PC-3 (cell line): ENCODE data around the gene SLC38A11. TPM values are rescaled to one million over a fixed set of nuclear protein-coding genes. Genes with fewer than 3 reads are reported as not detected.
A peak's percentile ranks its signal among the peaks of the same experiment; 100 is the strongest.
"Not testable (repeated sequence)": the region's sequence is repeated elsewhere in the genome, so short reads cannot be mapped to it uniquely, and the experiment has no call there.

Source experiments
- ATAC-seq: fragments of 200-7000 bp; cut with Tn5 transposase; 2 replicates; pipeline ENCODE4 v1.9.1; 2020; ENCODE audit warnings: mild to moderate bottlenecking, moderate library complexity
- BruUV-seq: library from RNA; stranded (reverse); fragments of 400-500 nt; replicated peaks from 2 replicates; lab custom pipeline; 2021; lab: Mats Ljungman, UMichigan
- CTCF ChIA-PET: fragments of 300-600 bp; sonication (Branson Sonifier 250); formaldehyde crosslinking; loops from one replicate; lab custom pipeline; 2022; ENCODE audit warnings: antibody characterized with exemption; lab: Charles Lee
- POLR2A ChIA-PET: fragments of 300-600 bp; sonication (Branson Sonifier 250); formaldehyde crosslinking; loops from one replicate; lab custom pipeline; 2022; ENCODE audit warnings: antibody characterized with exemption; ENCODE audit not compliant: unreplicated experiment; lab: Charles Lee
- DNase-seq: peaks from one replicate; pipeline ENCODE4 v3.0.0-alpha.2; 2015
- H2AFZ ChIP-seq: fragments of 300-600 bp; sonication (generic); 2 replicates; pipeline ENCODE4 v1.6.0; 2016; ENCODE audit warnings: antibody characterized with exemption, low read length
- H3F3A ChIP-seq: fragments of 300-600 bp; sonication (generic); one replicate; pipeline ENCODE4 v1.6.0; 2017; ENCODE audit warnings: antibody characterized with exemption, low read length, control low read depth, mild to moderate bottlenecking; ENCODE audit not compliant: unreplicated experiment
- H3K27ac ChIP-seq: fragments of 300-600 bp; sonication (generic); 2 replicates; pipeline ENCODE4 v1.5.1; 2016; ENCODE audit warnings: mild to moderate bottlenecking, low read length
- H3K27me3 ChIP-seq: fragments of 300-600 bp; sonication (generic); 2 replicates; pipeline ENCODE4 v1.6.1; 2016; ENCODE audit warnings: low read length, mixed read lengths
- H3K36me3 ChIP-seq: fragments of 300-600 bp; sonication (generic); 2 replicates; pipeline ENCODE4 v1.6.1; 2016; ENCODE audit warnings: low read depth, mixed run types, low read length, mixed read lengths
- H3K4me1 ChIP-seq: fragments of 300-600 bp; sonication (generic); 2 replicates; pipeline ENCODE4 v1.5.1; 2016; ENCODE audit warnings: low read length; ENCODE audit not compliant: insufficient read depth
- H3K4me2 ChIP-seq: fragments of 300-600 bp; sonication (generic); 2 replicates; pipeline ENCODE4 v1.6.0; 2016; ENCODE audit warnings: low read length
- H3K4me3 ChIP-seq: fragments of 300-600 bp; sonication (generic); 2 replicates; pipeline ENCODE4 v1.5.1; 2016; ENCODE audit warnings: mild to moderate bottlenecking, low read length, mixed read lengths
- H3K79me2 ChIP-seq: fragments of 300-600 bp; sonication (generic); 2 replicates; pipeline ENCODE4 v1.6.1; 2017; ENCODE audit warnings: low read length, mixed read lengths
- H3K9ac ChIP-seq: fragments of 300-600 bp; sonication (generic); 2 replicates; pipeline ENCODE4 v1.6.0; 2016; ENCODE audit warnings: mild to moderate bottlenecking, low read length
- H3K9me2 ChIP-seq: fragments of 300-600 bp; sonication (generic); replicated peaks from 2 replicates; pipeline ENCODE4 v1.6.1; 2016; ENCODE audit warnings: mixed run types, low read length, mixed read lengths
- H3K9me3 ChIP-seq: fragments of 300-600 bp; sonication (generic); 2 replicates; pipeline ENCODE4 v1.6.1; 2016; ENCODE audit warnings: low read length, mixed read lengths
- H4K20me1 ChIP-seq: fragments of 300-600 bp; sonication (generic); 2 replicates; pipeline ENCODE4 v1.6.1; 2016; ENCODE audit warnings: low read length, mixed read lengths
- CTCF ChIP-seq: fragments of 300-600 bp; sonication (generic); conservative IDR thresholded peaks from 2 replicates; pipeline ENCODE4 v1.5.1; 2017; ENCODE audit warnings: antibody characterized with exemption, low read depth, mild to moderate bottlenecking, low read length
- EZH2 ChIP-seq: fragments of 300-600 bp; sonication (generic); IDR thresholded peaks from one replicate; pipeline ENCODE4 v1.6.1; 2017; ENCODE audit warnings: antibody characterized with exemption, mild to moderate bottlenecking, low read length; ENCODE audit not compliant: unreplicated experiment
- EZH2phosphoT487 ChIP-seq: fragments of 300-600 bp; sonication (generic); IDR thresholded peaks from 2 replicates; pipeline ENCODE4 v1.6.1; 2018; ENCODE audit warnings: mild to moderate bottlenecking, antibody characterized with exemption, low read length, borderline replicate concordance
- intact Hi-C: fragments of 100-400 bp; cut with micrococcal nuclease; formaldehyde crosslinking; loops from 2 replicates; pipeline ENCODE4 v1.9.0; 2023
- total RNA-seq: library from RNA; depleted of rRNA; stranded (reverse); fragments of >200 nt; gene quantifications from 2 replicates; pipeline ENCODE4 v1.2.3, GENCODE V29; 2014

Gene SLC38A11
- total RNA-seq, 1 experiment from 2014 or later, result 0.36 TPM

DNA sequence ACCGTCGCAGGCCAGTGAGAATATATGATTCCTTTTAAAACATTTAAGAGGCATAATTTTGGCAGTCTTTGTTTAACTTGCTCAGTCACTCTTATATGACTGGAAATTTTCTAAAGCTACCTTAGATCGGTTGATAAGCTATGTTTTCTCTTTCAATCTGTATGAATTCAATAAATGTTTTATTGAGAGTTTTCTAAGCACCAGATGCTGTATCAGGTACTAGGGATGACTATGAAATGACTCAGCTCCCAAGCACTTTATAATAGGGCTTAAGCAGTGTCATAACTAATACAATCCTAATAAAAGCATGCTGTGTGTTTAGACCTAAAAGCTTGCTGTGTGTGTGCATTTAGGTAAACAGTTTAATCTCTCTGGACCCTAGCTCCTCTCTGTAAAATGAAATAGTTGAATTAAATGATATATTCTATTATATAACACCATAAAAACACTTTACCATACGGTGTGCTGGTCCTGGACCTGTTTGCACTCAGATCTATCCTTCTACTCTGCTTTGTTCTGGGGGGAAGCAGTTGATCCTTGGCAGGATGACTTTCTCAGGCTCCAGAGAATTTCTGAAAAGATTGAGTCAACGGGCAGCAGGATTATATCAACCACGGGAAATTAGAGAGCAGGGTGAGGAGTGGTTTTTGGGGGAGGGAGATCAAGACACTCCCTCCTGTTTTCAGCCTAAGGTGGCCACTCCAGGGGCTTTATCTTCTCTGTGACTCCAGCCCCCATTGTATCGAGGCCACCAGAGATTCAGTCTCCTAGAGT is 26.1 kb upstream of the SLC38A11 start:
- ATAC-seq, result peak; percentile 82
- TF ChIP-seq EZH2, result no peak
- no peak for TF ChIP-seq CTCF
- TF ChIP-seq EZH2phosphoT487, result no peak
- peak; percentile 90 for DNase-seq
- H3K4me2 ChIP-seq, result peak overlapping the region; percentile 71
- CTCF ChIA-PET, result interaction anchor here (1.0 kb wide), 1 partner anchor 139 kb away, joined by 4 read pairs; the partner anchor contains the start of gene COBLL1
- H3K4me1 ChIP-seq, result peaks cover 42% of the 10 kb centered on the region
- no peaks in the 10 kb centered on the region for H3K79me2 ChIP-seq
- BruUV-seq, result no TSS peak
- intact Hi-C loops, result loop anchor here (1.0 to 5.0 kb wide), 3 partner anchors 13 to 244 kb away; no protein-coding TSS in a partner anchor
- peak overlapping the region; percentile 64 for H3K9ac ChIP-seq
- POLR2A ChIA-PET, result interaction anchor here (0.7 kb wide), 1 partner anchor 133 kb away, joined by 3 read pairs; no protein-coding TSS in a partner anchor
- no peaks in the 10 kb centered on the region for H3K9me3 ChIP-seq
- no peaks in the 10 kb centered on the region for H3K9me2 ChIP-seq
- H3F3A ChIP-seq, result peaks cover 8% of the 10 kb centered on the region
- no peaks in the 10 kb centered on the region for H3K27me3 ChIP-seq
- no peaks in the 10 kb centered on the region for H4K20me1 ChIP-seq
- H3K36me3 ChIP-seq, result no peaks in the 10 kb centered on the region
- H3K4me3 ChIP-seq, result peak overlapping the region; percentile 36; the same call in 1 of the 2 replicates
- no peak overlapping the region for H2AFZ ChIP-seq
- peak overlapping the region; percentile 94 for H3K27ac ChIP-seq

GRCh38 chr2:164980688-164981087 is 25.4 kb upstream of the SLC38A11 start:
- peak; percentile 41 for ATAC-seq
- not testable (repeated sequence) for H4K20me1 ChIP-seq, H3K9me2 ChIP-seq, H2AFZ ChIP-seq, H3K79me2 ChIP-seq, H3K9me3 ChIP-seq, BruUV-seq, H3K27me3 ChIP-seq, H3F3A ChIP-seq, H3K36me3 ChIP-seq
- peak overlapping the region; percentile 36 for H3K4me3 ChIP-seq
- peaks cover 42% of the 10 kb centered on the region for H3K4me1 ChIP-seq
- peak overlapping the region; percentile 94 for H3K27ac ChIP-seq
- CTCF ChIA-PET, result interaction anchor here (1.0 kb wide), 1 partner anchor 139 kb away, joined by 4 read pairs; the partner anchor contains the start of gene COBLL1
- POLR2A ChIA-PET, result interaction anchor here (0.7 kb wide), 1 partner anchor 133 kb away, joined by 3 read pairs; no protein-coding TSS in a partner anchor
- H3K4me2 ChIP-seq, result peak overlapping the region; percentile 71
- peak overlapping the region; percentile 64 for H3K9ac ChIP-seq
- peak; percentile 35 for DNase-seq
- intact Hi-C loops, result loop anchor here (1.0 to 5.0 kb wide), 3 partner anchors 12 to 243 kb away; no protein-coding TSS in a partner anchor

DNA sequence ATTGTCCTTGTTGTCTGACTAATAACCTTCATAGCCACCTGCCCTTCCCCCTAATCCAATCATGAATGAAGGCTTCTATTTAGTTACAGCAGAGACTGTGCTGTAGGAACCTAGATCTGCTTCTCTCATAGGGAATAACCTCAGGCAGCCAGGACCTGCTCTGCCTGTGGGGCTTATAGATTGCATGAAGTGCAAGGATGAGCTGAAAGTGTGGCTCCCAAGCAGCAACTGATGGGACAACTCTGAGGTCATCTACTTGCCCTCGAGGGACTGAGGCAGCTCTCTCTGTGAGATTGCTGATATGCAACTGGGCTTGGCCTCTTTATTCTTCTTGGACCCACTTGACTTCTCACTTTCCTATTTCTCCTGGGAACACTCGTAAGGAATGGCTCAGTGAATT is 23.8 kb upstream of the SLC38A11 start:
- no peaks in the 10 kb centered on the region for H4K20me1 ChIP-seq
- ChIA-PET CTCF (interaction anchor here (0.6 kb wide), 1 partner anchor 54 kb away, joined by 6 read pairs; no protein-coding TSS in a partner anchor), POLR2A (no interaction called here)
- H3K9me2 ChIP-seq, result no peaks in the 10 kb centered on the region
- no peak overlapping the region for H3K9ac ChIP-seq
- BruUV-seq, result no TSS peak
- peaks cover 37% of the 10 kb centered on the region for H3K4me1 ChIP-seq
- peaks cover 3% of the 10 kb centered on the region for H3F3A ChIP-seq
- no peak for DNase-seq
- no peak for ATAC-seq
- no peaks in the 10 kb centered on the region for H3K27me3 ChIP-seq
- TF ChIP-seq CTCF (no peak), EZH2 (no peak), EZH2phosphoT487 (no peak)
- H3K9me3 ChIP-seq, result no peaks in the 10 kb centered on the region
- H3K79me2 ChIP-seq, result no peaks in the 10 kb centered on the region
- no peak overlapping the region for H2AFZ ChIP-seq
- no peak overlapping the region for H3K27ac ChIP-seq
- H3K4me2 ChIP-seq, result no peak overlapping the region
- no peaks in the 10 kb centered on the region for H3K36me3 ChIP-seq
- intact Hi-C loops, result no loop called here
- no peak overlapping the region for H3K4me3 ChIP-seq

DNA sequence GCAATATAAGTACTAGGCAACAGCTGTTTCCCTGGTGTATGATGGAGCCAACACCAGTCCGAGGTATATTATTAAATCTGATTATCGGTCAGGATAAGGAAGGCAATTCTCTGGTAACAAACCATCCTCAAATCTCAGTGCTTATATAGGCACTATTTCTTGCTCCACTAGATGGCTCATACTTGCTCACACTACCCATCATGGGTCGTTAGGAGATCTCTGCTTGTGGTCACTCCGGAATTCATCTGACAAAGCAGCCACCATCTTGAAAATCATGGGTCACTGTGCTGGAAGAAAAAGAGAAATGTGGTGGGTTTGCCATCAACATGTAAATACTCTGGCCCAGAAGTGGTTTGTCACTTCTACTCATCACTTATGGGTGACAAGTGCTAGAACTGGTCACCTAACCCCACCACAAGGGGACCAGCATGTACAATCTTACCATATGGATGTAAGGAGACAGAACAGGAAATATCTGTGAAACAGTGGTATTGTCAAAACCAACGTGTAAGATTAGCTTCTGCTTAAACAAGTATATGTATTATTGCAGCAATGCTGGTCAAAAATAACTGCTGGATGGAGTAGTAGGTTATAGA is 21.6 kb upstream of the SLC38A11 start:
- intact Hi-C loops, POLR2A ChIA-PET, H4K20me1 ChIP-seq, H3K27me3 ChIP-seq, H3K9ac ChIP-seq, H3K4me3 ChIP-seq, H3K9me2 ChIP-seq, CTCF ChIA-PET, H3K79me2 ChIP-seq, H3F3A ChIP-seq, H3K36me3 ChIP-seq, H2AFZ ChIP-seq, DNase-seq, BruUV-seq, H3K4me2 ChIP-seq, ATAC-seq, H3K9me3 ChIP-seq, H3K27ac ChIP-seq: not testable (repeated sequence)
- peaks cover 30% of the 10 kb centered on the region for H3K4me1 ChIP-seq
